GM18867 (cell line): ENCODE results near the gene PPP4R1.

Experiments
- ATAC-seq: cut with Tn5 transposase; IDR thresholded peaks from one replicate; pipeline ENCODE4 v1.9.1; 2021; ENCODE audit warnings: mild to moderate bottlenecking, moderate library complexity; ENCODE audit not compliant: unreplicated experiment

Gene PPP4R1

GRCh38 chr18:9550429-9550828, 63.9 kb downstream of the PPP4R1 start:
- ATAC-seq: no peak

DNA sequence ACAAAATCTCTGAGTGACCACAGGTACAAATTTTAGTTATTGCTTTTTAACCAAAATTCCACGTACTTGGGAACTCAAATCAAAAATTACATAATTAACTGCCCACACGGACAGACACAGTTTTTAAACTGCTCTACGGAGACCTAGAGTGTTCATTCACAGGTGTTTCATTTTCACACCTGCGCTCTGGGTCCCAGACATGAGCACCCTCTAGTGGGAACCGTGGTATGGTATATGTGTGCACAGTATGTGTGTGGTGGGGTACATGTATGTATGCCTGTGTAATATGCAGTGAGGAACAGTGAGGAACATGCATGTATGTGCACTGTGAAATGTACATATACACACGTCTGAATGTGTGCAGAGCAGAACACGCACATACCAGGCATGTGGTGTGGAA, 65.0 kb downstream of the PPP4R1 start:
- ATAC-seq: no peak

DNA sequence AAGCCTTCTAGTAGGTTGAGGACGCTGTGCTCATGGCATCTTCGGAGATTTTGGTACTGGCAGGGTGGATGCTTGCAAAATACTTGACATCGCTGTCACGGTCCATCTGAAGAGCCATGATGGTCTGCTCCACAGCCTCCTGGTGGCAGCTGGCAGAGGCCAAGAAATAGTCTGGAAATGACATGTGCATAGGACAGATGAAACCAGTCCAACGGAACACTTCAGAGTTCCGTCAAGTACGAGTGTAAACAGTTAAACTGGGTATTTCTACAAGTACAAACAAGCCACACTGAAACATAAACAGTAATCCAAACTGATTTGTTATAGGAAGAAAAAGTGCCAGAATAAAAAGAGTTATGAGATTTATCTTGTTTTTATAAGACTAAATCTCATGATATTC, 66.6 kb downstream of the PPP4R1 start:
- no peak for ATAC-seq

DNA sequence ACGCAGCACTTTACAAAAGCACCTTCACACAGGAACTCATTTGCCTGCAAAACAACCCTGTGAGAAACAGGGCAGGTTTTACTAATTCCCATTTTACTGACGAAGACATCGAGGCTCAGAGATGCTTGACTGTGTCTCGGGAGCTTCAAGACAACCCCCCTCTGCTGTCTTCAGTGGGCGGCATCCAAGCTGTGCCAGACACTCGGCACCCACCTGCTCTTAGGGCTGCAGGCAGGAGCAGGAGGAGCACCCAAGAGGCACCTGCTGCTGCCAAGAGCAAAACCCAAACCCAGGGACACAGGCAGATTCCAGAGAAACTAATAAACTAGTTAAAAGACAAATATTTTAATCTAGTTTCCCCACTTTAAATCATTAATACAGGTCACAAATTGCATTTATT, 67.9 kb downstream of the PPP4R1 start:
- no peak for ATAC-seq

- no peak for ATAC-seq
Measured at GRCh38 chr18:9545029-9545428, 69.3 kb downstream of the PPP4R1 start.

DNA sequence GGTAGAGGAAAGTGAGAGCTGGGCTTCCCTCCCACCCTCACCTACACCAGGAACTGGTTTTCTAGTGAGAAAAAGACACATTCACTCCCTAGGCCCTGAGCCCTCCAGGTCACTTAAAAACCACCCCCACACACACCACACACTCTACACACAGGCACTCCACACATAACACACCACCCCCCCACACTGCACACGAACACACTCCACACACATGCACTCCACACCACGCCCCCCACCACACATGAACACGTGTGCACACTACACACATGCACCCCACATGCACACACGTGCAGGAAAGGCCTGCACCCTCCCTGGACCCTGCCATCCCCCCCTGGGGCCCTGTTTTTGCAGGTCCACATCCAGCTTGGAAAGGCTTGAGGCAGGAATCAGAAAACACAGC, 71.4 kb downstream of the PPP4R1 start:
- ATAC-seq: no peak

- ATAC-seq: no peak
Measured at GRCh38 chr18:9539938-9540337, 74.4 kb downstream of the PPP4R1 start.

DNA sequence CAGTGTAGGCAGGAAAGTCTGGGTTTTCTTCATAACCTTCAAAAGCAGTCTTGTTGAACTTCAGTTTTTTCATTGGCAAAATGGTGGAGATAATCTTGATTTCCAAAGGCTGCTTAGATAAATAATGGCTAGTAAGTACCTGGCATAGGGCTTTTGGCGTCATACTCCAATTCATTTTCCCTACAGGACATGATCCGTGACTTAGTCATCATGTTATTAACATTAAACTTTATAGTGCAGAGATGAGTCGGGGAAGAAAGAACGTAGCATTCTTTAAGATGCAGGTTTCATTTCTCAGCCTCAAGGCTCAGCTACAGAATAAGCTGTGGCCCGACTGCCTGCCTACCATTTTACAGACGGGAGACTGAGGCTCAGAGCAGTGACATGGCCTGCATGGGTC, 75.1 kb downstream of the PPP4R1 start:
- ATAC-seq: no peak

GRCh38 chr18:9537677-9538076, 76.7 kb downstream of the PPP4R1 start:
- no peak for ATAC-seq

GRCh38 chr18:9536354-9537152, 77.8 kb downstream of the PPP4R1 start:
- no peak for ATAC-seq

DNA sequence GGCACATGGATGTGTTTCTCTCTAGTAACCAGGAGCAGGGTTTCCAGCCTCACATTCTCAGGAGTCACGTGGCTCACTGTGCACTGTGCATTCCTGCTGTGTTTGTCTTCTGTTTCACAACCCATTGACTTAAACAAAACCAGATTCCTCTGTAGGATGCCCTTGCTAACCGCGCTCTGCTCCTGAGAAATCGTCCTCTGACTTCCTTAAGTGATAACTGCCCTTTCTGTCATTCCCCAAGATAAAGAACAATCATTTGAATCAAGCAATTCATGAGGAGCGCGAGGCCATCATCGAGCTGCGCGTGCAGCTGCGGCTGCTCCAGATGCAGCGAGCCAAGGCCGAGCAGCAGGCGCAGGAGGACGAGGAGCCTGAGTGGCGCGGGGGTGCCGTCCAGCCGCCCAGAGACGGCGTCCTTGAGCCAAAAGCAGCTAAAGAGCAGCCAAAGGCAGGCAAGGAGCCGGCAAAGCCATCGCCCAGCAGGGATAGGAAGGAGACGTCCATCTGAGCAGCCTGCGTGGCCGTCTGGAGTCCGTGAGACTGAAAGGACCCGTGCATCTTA, 78.8 kb downstream of the PPP4R1 start:
- ATAC-seq: no peak

- ATAC-seq: no peak
Measured at GRCh38 chr18:9534844-9535243, 79.5 kb downstream of the PPP4R1 start.

DNA sequence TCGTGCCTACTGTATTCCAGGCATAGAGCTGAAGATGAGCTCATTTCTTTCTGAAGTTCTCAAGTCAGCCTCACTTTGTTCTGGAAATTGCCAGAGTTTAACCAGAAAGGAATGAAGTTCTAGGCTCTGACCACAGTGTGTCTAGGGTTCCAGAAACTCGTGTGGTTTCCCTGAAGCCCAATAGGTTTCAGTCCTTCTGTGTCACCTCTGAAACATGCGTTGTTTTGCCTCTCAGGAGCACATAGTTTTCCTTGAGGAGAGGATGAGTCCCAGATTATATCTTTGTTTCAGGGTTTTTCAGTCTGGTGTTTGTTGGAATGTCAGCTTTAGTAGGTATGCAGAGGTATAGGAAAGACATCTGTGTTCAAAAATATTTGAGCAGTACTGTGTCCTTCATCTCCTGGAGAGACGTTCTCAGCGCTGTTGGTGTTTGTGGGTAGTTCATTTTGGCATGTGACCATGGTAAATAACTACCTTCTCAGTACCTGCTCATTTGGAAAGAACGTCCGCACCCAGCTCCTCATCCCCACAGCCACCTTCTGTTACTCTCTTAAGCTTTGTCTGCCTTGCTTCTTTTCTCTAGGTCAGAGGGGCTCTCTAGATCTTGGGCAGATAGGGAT, 82.5 kb downstream of the PPP4R1 start:
- no peak for ATAC-seq

DNA sequence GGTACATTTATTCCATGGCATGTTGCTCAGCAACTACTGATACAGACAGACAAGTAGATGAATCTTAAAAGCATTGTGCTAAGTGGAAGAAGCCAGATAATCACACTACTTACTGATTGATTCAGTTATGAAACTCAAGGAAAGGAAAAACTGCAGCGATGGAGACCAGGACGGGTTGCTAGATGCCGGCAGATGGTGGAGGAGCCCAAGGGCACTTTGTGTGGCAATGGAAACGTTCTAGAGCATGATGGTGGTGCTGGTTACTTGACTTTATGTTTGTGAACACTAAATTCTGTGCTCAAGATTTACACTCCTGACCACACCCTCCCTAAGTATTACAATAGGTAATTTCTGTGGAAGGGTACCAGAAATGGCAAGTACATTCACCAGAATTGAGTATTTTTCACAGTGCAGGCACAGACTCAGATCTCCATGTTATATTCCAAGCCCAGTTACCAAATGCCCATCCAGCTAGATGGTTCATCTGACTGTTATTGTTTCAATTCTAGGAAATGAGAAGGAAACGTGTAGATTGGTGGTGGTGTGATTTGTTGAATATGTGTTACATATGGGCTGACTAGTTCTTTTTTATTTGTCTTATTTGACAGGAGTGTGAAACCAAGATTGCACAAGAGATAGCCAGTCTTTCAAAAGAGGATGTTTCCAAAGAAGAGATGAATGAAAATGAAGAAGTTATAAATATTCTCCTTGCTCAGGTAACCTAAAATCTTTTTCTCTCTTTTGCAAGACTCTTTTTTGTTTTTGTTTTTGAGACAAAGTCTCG, 83.9 kb downstream of the PPP4R1 start:
- no peak for ATAC-seq

DNA sequence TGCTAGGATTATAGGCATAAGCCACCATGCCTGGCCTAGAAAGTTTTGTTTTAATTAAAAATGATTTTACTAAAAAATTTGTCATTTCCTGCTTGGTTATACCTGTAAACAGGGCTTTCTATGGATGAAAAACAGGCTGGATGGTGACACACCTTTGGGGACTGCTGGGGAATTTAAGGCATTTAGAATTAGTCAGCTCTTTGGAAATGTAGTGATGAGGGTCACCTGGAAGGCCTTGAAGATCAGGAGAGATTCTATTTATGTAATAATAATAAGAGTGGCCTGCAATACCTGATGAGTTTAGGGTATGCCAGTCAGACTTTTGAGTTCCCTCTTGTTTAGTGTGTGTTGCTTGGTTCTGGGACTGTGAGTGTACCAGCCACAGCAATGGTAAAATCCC, 87.9 kb downstream of the PPP4R1 start:
- ATAC-seq: no peak

DNA sequence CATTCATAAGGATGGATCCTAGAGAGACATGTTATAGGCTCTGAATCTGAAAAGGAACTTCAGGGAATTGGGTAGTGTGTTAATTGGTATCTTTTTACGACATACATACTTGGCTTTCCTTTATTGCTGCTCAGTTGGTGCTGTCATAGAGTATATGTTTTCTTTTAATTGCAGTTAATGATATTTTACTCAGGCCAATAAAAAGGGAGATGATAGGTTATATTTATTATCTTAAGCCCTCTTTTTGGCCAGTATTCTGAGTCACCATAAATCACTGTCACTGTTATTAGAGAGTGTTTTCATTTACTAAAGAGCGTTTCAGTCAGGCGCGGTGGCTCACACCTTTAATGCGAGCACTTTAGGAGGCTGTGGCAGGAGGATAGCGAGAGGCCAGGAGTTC, 91.4 kb downstream of the PPP4R1 start:
- ATAC-seq: no peak

DNA sequence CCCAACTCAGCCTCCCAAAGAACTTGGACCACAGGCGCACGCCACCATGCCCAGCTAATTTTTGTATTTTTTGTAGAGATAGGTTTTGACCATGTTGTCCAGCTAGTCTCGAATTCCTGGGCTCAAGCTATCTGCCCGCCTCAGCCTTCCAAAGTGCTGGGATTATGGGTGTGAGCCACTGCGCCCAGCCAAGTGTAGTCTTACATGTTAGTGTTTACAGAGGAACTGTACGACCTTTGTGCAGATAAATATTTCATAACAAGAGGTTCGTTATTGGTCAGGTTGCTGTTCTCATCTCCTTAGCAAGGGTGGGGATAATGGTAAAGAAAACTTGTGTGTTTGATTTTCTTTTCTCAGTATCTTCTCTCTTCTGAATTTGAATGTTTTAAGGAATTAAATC, 92.6 kb downstream of the PPP4R1 start:
- no peak for ATAC-seq

DNA sequence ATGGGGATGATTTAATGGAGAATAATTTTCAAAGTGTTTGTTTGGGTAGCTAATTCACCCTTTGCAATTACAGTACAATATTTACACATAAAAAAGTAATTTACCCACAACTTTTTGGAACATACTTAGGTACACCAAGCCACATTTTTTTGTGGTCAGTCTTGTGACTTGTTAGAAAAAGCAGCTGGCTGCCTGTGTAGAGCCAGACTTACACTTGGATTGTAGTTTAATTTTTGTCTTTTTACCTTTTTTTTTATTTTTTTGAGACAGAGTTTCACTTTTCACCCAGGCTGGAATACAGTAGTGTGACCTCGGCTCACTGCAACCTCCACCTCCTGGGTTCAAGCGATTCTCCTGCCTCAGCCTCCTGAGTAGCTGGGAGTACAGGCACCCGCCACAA, 93.7 kb downstream of the PPP4R1 start:
- no peak for ATAC-seq

DNA sequence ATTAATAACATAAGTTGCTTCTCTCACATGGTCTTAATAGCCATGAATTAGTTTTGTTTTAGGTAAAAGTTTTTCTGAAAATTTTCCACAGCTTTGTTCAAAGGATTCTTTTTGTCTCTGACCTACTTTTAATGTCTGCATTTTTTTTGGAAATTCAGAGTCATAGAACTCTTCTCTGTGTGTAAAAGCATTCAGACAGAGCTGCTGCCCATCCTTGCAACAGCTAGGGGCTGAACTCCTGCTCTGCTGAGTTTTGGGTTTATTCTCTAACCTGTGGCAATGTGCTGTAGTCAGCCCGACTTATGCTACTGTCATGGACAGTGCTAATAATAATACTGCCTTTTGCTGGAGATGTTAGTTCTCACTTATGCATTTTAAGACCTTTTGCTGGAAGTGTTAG, 95.0 kb downstream of the PPP4R1 start:
- no peak for ATAC-seq

GRCh38 chr18:9517869-9518268, 96.5 kb downstream of the PPP4R1 start:
- ATAC-seq: no peak

- ATAC-seq: no peak
Measured at GRCh38 chr18:9516437-9517064, 97.8 kb downstream of the PPP4R1 start.
